GM10266 (cell line): ENCODE results near the gene CAP2.

Experiments
- DNase-seq: peaks from one replicate; pipeline ENCODE4 v3.0.0; 2012; ENCODE audit errors: extremely low spot score
- CTCF ChIP-seq: IDR thresholded peaks from 2 replicates; pipeline ENCODE4 v1.5.1; 2012; ENCODE audit warnings: mild to moderate bottlenecking, low read depth; ENCODE audit not compliant: control insufficient read depth, insufficient read depth; ENCODE audit errors: missing control alignments

Gene CAP2

GRCh38 chr6:17491416-17492142 lies 98.2 kb downstream of the CAP2 start:
- DNase-seq = no peak
- TF ChIP-seq CTCF = no peak

GRCh38 chr6:17492350-17492749 lies 99.0 kb downstream of the CAP2 start:
- no peak for DNase-seq
- TF ChIP-seq CTCF = no peak

- TF ChIP-seq CTCF = no peak
- DNase-seq = no peak
Observed at GRCh38 chr6:17493286-17493685, 99.9 kb downstream of the CAP2 start.

GRCh38 chr6:17494177-17494576 lies 100.8 kb downstream of the CAP2 start:
- no peak for DNase-seq

GRCh38 chr6:17494919-17495318 lies 101.5 kb downstream of the CAP2 start:
- no peak for TF ChIP-seq CTCF
- DNase-seq = no peak

More at GRCh38 chr6:17494177-17494576, 100.8 kb downstream of the CAP2 start:
- no peak for TF ChIP-seq CTCF

- no peak for TF ChIP-seq CTCF
- DNase-seq = no peak
Observed at GRCh38 chr6:17497535-17498095, 104.2 kb downstream of the CAP2 start.

GRCh38 chr6:17501442-17501841 lies 108.0 kb downstream of the CAP2 start:
- TF ChIP-seq CTCF = no peak

More at GRCh38 chr6:17501442-17501841, 108.0 kb downstream of the CAP2 start:
- no peak for DNase-seq
